HG03354 (cell line): ENCODE data around the gene ZNF865.
A peak's percentile ranks its signal among the peaks of the same experiment; 100 is the strongest.

Source experiments
- ATAC-seq: cut with Tn5 transposase; IDR thresholded peaks from one replicate; pipeline ENCODE4 v1.9.1; 2021; ENCODE audit warnings: mild to moderate bottlenecking; ENCODE audit not compliant: unreplicated experiment, poor library complexity, severe bottlenecking

ZNF865 gene

DNA sequence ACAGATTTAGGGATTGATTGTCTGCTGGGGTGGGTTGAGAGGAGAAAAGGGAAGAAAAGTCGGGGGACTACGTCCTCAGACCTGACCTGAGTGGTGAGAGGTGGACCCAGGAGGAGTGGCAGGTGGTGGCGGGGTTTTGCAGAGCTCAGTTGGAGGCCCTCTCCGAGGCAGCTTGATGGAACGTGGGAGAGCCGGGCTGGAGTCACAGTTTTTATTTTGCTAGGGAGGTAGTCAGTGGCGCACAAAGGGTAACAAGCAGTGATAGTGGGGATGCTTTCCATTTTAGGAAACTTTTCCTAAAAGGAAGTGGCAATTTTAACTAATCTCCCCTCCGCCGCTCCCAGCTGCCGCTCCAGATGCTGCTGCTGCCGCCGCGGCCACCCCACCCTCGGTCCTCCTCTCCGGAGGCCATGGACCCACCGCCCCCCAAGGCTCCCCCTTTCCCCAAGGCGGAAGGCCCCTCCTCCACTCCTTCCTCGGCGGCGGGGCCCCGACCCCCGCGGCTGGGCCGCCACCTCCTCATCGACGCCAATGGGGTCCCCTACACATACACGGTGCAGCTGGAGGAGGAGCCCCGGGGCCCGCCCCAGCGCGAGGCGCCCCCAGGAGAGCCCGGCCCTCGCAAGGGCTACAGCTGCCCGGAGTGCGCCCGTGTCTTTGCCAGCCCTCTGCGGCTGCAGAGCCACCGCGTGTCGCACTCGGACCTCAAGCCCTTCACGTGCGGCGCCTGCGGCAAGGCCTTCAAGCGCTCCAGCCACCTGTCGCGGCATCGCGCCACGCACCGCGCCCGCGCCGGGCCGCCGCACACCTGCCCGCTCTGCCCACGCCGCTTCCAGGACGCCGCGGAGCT is 36.9 kb downstream of the ZNF865 start:
- ATAC-seq, result peak; percentile 2

DNA sequence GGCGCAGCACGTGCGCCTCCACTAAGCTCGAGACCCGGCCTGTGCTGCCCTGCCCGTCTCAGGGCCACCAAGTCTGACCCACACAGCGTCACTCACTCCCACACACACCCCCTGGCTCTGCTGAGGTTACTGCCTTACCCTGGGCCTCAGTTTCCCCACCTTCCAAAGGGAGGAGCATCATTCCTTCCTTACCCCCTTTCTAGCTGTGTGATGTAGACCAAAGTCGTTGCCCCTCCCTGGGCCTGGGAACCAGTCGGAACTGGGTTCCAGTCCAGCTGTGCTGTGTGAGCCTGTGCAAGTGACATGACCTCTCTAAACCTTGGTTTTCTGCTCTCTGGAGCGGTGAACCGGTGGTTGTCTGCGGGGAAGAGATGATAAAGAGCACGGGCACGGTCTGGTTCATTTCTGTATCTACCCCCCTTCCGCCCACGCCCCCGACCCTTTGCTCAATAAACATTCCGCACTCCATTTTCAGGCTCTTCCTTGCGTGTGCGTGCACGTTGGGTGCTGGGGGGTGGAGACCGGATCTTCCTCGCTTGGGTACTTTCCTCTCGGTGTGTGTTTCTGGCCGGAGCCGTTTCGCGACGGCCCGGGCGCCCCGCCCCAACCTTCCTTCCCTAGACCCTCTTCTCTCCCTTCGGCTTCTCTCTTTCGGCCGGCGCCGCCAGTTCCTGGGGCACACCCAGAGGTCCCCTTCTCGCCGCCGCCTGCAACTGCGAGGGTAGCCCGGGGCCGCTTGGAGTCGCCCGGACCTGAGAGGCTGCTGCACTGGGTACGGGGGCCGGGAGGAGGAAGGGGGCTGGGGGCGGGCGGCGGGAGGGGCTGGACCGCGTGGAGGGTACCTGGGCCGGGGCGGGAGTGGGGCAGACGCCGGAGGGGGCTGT is 37.8 kb downstream of the ZNF865 start, which contains the start of gene ZNF581:
TSS of gene ZNF581 (plus strand) at position 647 of the 884 bp plus-strand sequence. CDS start 923 bp downstream, outside the sequence.
- peak; percentile 44 for ATAC-seq

DNA sequence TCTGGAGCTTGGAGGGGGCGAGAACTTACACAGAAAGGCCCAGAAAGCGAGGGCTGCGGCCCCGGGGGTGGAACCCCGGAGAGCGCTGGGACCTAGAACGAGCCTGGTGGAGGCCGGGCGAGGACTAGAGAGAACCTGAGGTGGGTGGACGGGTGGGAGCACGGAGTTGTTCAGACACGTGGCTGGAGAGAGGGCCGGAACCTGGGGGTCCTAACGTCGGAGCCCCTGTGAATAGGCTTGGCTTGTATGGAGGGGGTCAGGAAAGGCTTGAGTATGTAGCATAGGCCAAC is 38.4 kb downstream of the ZNF865 start:
- no peak for ATAC-seq

DNA sequence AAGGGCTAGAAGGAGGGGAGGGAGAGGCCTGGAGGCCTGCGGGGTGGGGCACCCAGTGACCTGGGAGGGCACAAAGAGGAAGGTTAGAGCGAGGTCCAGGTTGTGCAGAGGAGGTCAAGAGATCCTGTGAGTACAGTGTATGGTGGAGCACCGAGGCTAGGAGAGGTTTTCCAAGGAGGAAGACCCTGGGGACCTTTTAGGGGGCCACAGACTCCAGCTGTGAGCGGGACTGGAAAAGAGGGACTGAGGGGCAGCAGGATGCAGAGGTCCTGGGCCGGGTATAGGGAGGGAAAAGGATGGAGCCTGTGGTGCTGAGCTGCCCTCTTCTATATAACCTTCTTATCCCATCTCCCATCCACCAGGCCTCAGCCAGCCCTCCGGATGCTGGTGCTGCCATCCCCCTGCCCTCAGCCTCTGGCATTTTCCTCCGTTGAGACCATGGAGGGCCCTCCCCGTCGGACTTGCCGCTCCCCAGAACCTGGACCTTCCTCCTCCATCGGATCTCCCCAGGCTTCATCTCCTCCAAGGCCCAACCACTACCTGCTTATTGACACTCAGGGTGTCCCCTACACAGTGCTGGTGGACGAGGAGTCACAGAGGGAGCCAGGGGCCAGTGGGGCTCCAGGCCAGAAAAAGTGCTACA is 38.9 kb downstream of the ZNF865 start:
- ATAC-seq, result no peak

- no peak for ATAC-seq
Observed at GRCh38 chr19:55644842-55645511, 39.5 kb downstream of the ZNF865 start.

DNA sequence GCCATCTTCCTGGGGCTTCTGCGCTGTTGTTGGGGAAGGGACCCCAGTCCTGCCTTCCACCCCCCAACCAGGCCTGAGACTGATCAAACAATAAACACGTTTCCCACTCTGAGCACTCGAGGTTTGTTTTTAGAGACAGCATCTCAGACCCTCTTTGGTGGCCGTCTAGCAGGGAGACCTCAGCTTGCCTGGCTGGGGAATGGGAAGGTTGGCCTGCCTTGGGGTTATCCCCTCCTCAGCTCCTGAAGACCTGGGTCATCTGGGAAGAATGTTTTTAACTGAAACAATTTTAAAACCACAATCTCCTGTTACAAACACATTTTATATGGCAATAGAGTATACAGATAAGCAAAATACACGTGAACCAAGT is 40.0 kb downstream of the ZNF865 start:
- ATAC-seq, result no peak

- ATAC-seq, result no peak
Observed at GRCh38 chr19:55646889-55647731, 41.7 kb downstream of the ZNF865 start.

DNA sequence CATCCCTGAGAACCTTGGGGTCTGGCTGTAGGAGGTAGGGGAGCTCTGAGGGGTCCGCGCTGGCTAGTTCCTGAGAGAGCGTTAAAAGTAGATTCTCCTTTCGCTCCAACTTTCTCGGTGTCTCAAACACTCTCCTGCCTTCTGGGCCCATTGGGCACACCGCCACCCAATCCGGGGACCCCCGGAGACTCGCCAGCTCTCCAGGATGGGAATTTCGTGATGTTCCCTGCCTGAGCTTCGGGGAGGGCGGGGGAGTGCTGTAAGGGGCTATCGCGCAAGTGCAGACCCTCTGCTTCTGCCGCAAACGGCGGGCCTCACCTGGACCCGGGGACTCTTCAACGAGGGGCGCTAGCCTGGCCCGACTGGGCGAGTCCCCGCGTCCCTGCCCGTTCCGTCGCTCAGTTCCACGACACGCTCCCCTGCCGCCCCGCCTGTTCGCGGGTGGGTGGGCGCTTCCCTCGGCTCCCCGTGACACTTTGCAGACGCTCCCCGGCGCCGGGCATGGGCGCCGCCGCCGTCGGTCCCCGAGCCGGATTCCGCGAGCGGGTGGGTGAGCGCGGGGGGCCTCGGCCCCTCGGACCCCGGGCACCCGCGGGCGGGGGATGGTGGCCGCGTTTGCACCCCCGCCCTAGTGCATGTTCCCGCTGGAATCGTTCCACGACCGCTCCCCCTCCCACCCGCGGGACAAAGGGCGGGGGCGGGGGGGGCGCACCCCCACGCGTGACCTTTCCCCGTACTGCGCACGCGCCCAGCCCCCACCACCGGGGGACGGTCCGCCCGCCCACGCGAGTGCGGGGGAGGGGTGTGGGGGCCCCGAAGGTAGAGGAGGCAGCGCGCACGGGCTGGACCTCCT is 42.5 kb downstream of the ZNF865 start, which contains the start of gene CCDC106:
TSS of gene CCDC106 (plus strand) at position 481 of the 853 bp plus-strand sequence. CDS start 835 bp downstream, outside the sequence.
- peak; percentile 32 for ATAC-seq

DNA sequence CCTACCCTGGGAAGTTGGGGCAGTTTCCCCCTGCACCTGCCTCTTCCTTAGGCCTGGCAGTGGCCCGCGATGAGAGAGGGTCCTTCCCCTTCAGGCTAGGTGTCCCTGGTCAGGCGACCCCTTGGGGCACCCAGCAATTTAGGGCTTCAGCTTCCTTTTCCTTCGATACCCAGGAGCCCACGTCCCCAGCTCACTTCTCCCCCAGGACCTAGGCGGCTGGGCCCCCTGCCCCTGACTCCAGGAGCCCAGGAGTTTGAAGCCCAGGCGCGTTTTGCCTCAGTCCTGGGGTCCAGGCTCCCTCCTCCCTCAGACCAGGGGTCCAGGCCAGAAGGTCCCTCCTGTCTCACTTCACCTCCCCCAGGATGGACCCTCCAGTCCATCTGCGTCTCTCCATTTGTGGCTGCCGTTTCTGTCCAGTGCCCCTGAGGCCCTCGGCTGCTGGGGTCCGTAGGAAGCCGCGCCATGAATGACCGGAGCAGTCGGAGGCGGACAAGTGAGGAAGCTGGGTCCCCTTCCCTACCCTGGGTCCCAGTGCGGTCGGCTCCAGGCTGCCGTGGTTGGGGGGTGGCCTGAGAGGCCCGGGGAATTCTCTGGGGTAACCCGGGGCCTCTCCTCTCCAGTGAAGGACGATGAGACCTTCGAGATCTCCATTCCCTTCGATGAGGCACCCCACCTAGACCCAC is 43.3 kb downstream of the ZNF865 start:
- ATAC-seq, result no peak

- ATAC-seq, result no peak
Observed at GRCh38 chr19:55649268-55650125, 44.0 kb downstream of the ZNF865 start.

GRCh38 chr19:55650126-55650557 is 44.7 kb downstream of the ZNF865 start:
- ATAC-seq, result no peak

DNA sequence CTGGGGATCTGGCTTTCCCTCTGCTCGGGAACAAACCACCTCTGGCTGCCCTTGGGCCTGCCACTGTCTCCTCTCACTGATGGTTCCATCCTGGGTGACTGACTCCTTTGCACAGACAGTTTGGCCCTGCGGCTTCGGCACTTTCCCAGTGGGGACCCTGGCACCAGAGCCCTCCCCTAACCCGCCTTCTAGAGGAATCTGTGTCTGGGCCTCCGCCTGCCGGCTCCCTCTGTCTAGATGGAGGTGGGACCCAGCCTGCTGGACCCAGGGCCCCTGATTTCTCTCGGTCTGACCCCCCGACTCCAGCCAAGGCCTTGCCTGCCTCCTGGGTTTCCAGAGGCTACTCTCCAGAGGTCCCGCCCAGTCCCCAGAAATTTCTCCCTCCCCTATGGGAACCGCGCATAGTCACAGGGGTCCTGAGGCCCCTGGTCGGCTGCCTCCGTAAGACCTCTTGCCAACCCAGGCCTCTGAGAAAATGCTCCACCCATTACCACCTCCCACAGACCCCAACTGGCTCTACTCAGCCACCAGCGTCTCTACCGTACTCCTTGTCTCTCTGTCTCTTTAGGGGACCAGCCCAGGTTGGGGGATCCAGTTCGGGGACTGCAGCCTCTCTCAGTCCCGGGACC is 45.3 kb downstream of the ZNF865 start:
- no peak for ATAC-seq

DNA sequence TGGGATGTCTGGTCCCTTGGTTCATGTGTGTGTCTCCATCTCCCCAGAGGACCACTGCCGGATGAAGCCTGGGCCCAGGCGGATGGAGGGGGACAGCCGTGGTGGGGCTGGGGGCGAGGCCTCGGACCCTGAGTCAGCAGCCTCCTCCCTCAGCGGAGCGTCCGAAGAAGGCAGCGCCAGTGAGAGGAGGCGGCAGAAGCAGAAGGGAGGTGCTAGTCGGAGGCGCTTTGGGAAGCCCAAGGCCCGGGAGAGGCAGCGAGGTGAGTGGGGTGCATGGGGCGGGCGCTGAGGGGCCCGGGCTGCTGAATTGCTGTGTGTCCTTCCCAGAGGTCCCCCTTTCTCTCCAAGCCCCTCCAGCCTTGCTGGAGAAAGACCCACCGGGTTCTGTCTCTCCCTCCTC is 45.8 kb downstream of the ZNF865 start:
- ATAC-seq, result no peak

GRCh38 chr19:55652311-55653128 is 47.1 kb downstream of the ZNF865 start:
- no peak for ATAC-seq

DNA sequence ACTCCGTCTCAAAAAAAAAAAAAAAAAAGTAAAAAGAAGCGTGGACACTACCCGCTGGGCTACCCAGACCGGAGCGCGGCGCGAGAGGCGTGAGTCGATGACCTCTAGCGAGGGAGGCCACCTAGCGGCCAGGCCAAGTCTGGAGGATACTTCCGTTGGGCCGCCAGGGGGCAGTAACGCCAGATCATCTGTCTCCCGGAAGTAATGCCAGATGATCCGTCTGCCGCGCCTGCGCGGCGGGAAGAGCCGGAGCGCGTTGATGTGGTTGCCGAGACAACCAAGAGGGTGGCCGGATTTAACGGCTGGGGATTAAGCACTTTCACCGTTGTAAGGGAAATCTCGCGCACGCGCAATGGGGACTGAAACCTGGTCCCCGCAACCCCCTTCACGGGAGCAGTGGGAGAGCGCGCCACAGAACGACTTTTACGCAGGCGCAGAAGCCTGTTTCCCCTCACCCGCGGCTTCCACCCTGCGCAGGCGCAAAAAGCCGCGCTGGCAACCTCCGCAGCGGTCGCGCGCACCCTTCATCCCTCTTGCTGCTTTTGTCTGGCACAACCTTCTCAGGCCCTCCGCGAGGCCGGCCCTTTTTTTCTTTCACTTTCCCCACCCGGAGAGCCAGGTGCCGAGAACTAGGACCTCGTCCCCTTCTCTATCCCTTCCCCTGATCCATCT is 48.3 kb downstream of the ZNF865 start:
- ATAC-seq, result peak; percentile 49
